GM23338 (cell line): ENCODE measurements around the gene PDGFC. TPM values are rescaled to one million over a fixed set of nuclear protein-coding genes. Genes with fewer than 3 reads are reported as not detected.

Experiments used
- ATAC-seq: fragments of 200-7000 bp; cut with Tn5 transposase; 3 replicates; pipeline ENCODE4 v1.9.1; 2020
- DNase-seq: peaks from one replicate; pipeline ENCODE4 v3.0.0-alpha.2; 2015; ENCODE audit warnings: low spot score
- H2AFZ ChIP-seq: fragments of 200-600 bp; sonication (generic); 2 replicates; pipeline ENCODE4 v1.8.0; 2016; ENCODE audit warnings: antibody characterized with exemption, mild to moderate bottlenecking, moderate library complexity
- H3F3A ChIP-seq: fragments of 200-600 bp; sonication (generic); replicated peaks from 2 replicates; pipeline ENCODE4 v1.8.0; 2017; ENCODE audit warnings: antibody characterized with exemption, mixed run types, low read depth
- H3K27ac ChIP-seq: fragments of 200-600 bp; sonication (generic); 2 replicates; pipeline ENCODE4 v1.6.1; 2016; ENCODE audit warnings: low read depth
- H3K27me3 ChIP-seq: fragments of 200-600 bp; sonication (generic); 2 replicates; pipeline ENCODE4 v1.8.0; 2016; ENCODE audit warnings: mild to moderate bottlenecking, mixed run types, moderate library complexity; ENCODE audit not compliant: insufficient read depth
- H3K36me3 ChIP-seq: fragments of 200-600 bp; sonication (generic); 2 replicates; pipeline ENCODE4 v1.8.0; 2016; ENCODE audit warnings: mild to moderate bottlenecking; ENCODE audit not compliant: insufficient read depth
- H3K4me1 ChIP-seq: fragments of 200-600 bp; sonication (generic); 2 replicates; pipeline ENCODE4 v1.8.0; 2016; ENCODE audit warnings: mild to moderate bottlenecking, moderate library complexity; ENCODE audit not compliant: insufficient read depth
- H3K4me2 ChIP-seq: fragments of 200-600 bp; sonication (generic); 2 replicates; pipeline ENCODE4 v1.7.1; 2017; ENCODE audit warnings: mixed run types
- H3K4me3 ChIP-seq: fragments of 200-600 bp; sonication (generic); 2 replicates; pipeline ENCODE4 v1.6.1; 2016; ENCODE audit warnings: mixed run types
- H3K79me2 ChIP-seq: fragments of 200-600 bp; sonication (generic); replicated peaks from 2 replicates; pipeline ENCODE4 v1.8.0; 2017; ENCODE audit warnings: mild to moderate bottlenecking; ENCODE audit not compliant: insufficient read depth
- H3K9me2 ChIP-seq: fragments of 200-600 bp; sonication (generic); 2 replicates; pipeline ENCODE4 v1.8.0; 2017; ENCODE audit not compliant: insufficient read depth
- H4K20me1 ChIP-seq: fragments of 200-600 bp; sonication (generic); replicated peaks from 2 replicates; pipeline ENCODE4 v1.8.0; 2017; ENCODE audit warnings: mild to moderate bottlenecking; ENCODE audit not compliant: insufficient read depth
- H3K27ac Mint-ChIP-seq: 2 replicates; pipeline ENCODE4 v1.8.0; 2020; ENCODE audit warnings: inconsistent platforms, mild to moderate bottlenecking, moderate library complexity, mixed read lengths
- H3K27me3 Mint-ChIP-seq: 3 replicates; pipeline ENCODE4 v1.8.0; 2022; ENCODE audit warnings: low read depth, mild to moderate bottlenecking, moderate library complexity, mixed read lengths, inconsistent platforms; ENCODE audit not compliant: insufficient read depth, poor library complexity
- H3K36me3 Mint-ChIP-seq: 3 replicates; pipeline ENCODE4 v1.8.0; 2021; ENCODE audit warnings: low read depth, mild to moderate bottlenecking, inconsistent platforms, moderate library complexity, mixed read lengths
- H3K4me1 Mint-ChIP-seq: 3 replicates; pipeline ENCODE4 v1.8.0; 2020; ENCODE audit warnings: mild to moderate bottlenecking, inconsistent platforms, mixed read lengths
- H3K4me3 Mint-ChIP-seq: 3 replicates; pipeline ENCODE4 v1.8.0; 2021; ENCODE audit warnings: moderate library complexity, mild to moderate bottlenecking, inconsistent platforms, mixed read lengths
- H3K9me3 Mint-ChIP-seq: 3 replicates; pipeline ENCODE4 v1.8.0; 2020; ENCODE audit warnings: moderate library complexity, mild to moderate bottlenecking, inconsistent platforms, mixed read lengths
- CTCF ChIP-seq, 2 experiments: fragments of 200-600 bp in 1 of 2; sonication (generic) in 1 of 2; conservative IDR thresholded peaks; 2 replicates each; pipeline versions ENCODE4 v1.5.1 to v1.6.1; 2016 to 2017; ENCODE audit warnings: antibody characterized with exemption in 2 of 2, low read depth in 2 of 2, mild to moderate bottlenecking in 2 of 2, moderate library complexity in 1 of 2
- ETS1 ChIP-seq: IDR thresholded peaks from 2 replicates; pipeline ENCODE4 v1.6.1; 2016; ENCODE audit warnings: antibody characterized with exemption
- JUNB ChIP-seq: IDR thresholded peaks from one replicate; pipeline ENCODE4 v1.6.1; 2016; ENCODE audit warnings: antibody characterized with exemption; ENCODE audit not compliant: unreplicated experiment
- NANOG ChIP-seq: IDR thresholded peaks from 2 replicates; pipeline ENCODE4 v1.6.1; 2016; ENCODE audit warnings: antibody characterized with exemption, borderline replicate concordance
- POLR2AphosphoS5 ChIP-seq: IDR thresholded peaks from 2 replicates; pipeline ENCODE4 v1.6.1; 2016; ENCODE audit warnings: antibody characterized with exemption, low read depth
- REST ChIP-seq: IDR thresholded peaks from one replicate; pipeline ENCODE4 v1.6.1; 2018; ENCODE audit warnings: antibody characterized with exemption; ENCODE audit not compliant: unreplicated experiment
- ZNF114 ChIP-seq: fragments of 250-450 bp; sonication (Bioruptor Pico); IDR thresholded peaks from 2 replicates; pipeline ENCODE4 v1.5.0; 2020; ENCODE audit warnings: mild to moderate bottlenecking, moderate library complexity
- ZNF462 ChIP-seq: fragments of 250-450 bp; sonication (Bioruptor Pico); IDR thresholded peaks from 2 replicates; pipeline ENCODE4 v1.5.0; 2020; ENCODE audit warnings: mild to moderate bottlenecking, moderate library complexity
- polyA plus RNA-seq: library from polyadenylated mRNA; unstranded; fragments of >200 nt; fragmentation: Nextera tagmentation; extraction: Ambion mirVana; gene quantifications from 2 replicates; pipeline ENCODE4 v1.2.1, GENCODE V29; 2016
- total RNA-seq: library from RNA; depleted of rRNA; stranded (reverse); fragments of >200 nt; shearing (Covaris generic); gene quantifications from 2 replicates; pipeline ENCODE4 v1.2.3, GENCODE V29; 2014

Gene PDGFC
- total and polyA plus RNA-seq, 2 experiments from 2014 or later: 1.3 to 3.4 TPM

- Histone ChIP-seq H3K27me3 (no peaks in the 10 kb centered on the region), H4K20me1 (no peaks in the 10 kb centered on the region), H3K9me2 (no peaks in the 10 kb centered on the region; the same call in 1 of the 2 replicates), H3K4me1 (peaks cover 7% of the 10 kb centered on the region; the same call in 1 of the 2 replicates), H3K4me3 (no peak overlapping the region), H3K36me3 (no peaks in the 10 kb centered on the region), H3K27ac (no peak overlapping the region), H3K4me2 (no peak overlapping the region), H3F3A (no peaks in the 10 kb centered on the region), H3K79me2 (no peaks in the 10 kb centered on the region), H2AFZ (no peak overlapping the region)
- H3K27me3 Mint-ChIP-seq: no peaks in the 10 kb centered on the region
- no peak for ATAC-seq
- no peak overlapping the region for H3K27ac Mint-ChIP-seq
- no peak for DNase-seq
- peaks cover 7% of the 10 kb centered on the region; the same call in 2 of the 3 replicates for H3K4me1 Mint-ChIP-seq
- H3K9me3 Mint-ChIP-seq: no peaks in the 10 kb centered on the region
- no peaks in the 10 kb centered on the region for H3K36me3 Mint-ChIP-seq
- H3K4me3 Mint-ChIP-seq: no peak overlapping the region
- no peak for TF ChIP-seq CTCF (conservative IDR thresholded peaks at IDR 0.05; ENCODE audit: low read depth in 2 of 2)
Measured at GRCh38 chr4:156765277-156765676, 206.3 kb downstream of the PDGFC start.

GRCh38 chr4:156764846-156765245 is 206.8 kb downstream of the PDGFC start:
- peaks cover 3% of the 10 kb centered on the region; the same call in 1 of the 2 replicates for H3K4me1 ChIP-seq
- no peak overlapping the region for H3K27ac Mint-ChIP-seq
- no peak for TF ChIP-seq ETS1
- TF ChIP-seq POLR2AphosphoS5: no peak
- no peak for TF ChIP-seq JUNB
- no peak for TF ChIP-seq REST
- TF ChIP-seq ZNF462: no peak
- no peak for TF ChIP-seq NANOG
- TF ChIP-seq ZNF114 (CRISPR knock-in tag): no peak

More at GRCh38 chr4:156764846-156765245, 206.8 kb downstream of the PDGFC start:
- Histone ChIP-seq H4K20me1 (no peaks in the 10 kb centered on the region), H3K4me2 (no peak overlapping the region), H2AFZ (no peak overlapping the region), H3K4me3 (no peak overlapping the region), H3K27ac (no peak overlapping the region), H3K36me3 (no peaks in the 10 kb centered on the region), H3K9me2 (no peaks in the 10 kb centered on the region; the same call in 1 of the 2 replicates), H3F3A (no peaks in the 10 kb centered on the region), H3K27me3 (no peaks in the 10 kb centered on the region), H3K79me2 (no peaks in the 10 kb centered on the region)
- DNase-seq (no peak), ATAC-seq (no peak)
- H3K9me3 Mint-ChIP-seq: no peaks in the 10 kb centered on the region
- H3K27me3 Mint-ChIP-seq: no peaks in the 10 kb centered on the region
- no peak overlapping the region for H3K4me3 Mint-ChIP-seq
- peaks cover 3% of the 10 kb centered on the region; the same call in 2 of the 3 replicates for H3K4me1 Mint-ChIP-seq
- H3K36me3 Mint-ChIP-seq: no peaks in the 10 kb centered on the region
